SK-N-SH treated with all-trans-retinoic acid at 6 μM for 48 hours (cell line): ENCODE measurements around the gene LPP.
A peak's percentile ranks its signal among the peaks of the same experiment; 100 is the strongest.
"Not testable (repeated sequence)": the region's sequence is repeated elsewhere in the genome, so short reads cannot be mapped to it uniquely, and the experiment has no call there.

Experiments used
- ATAC-seq: fragments of 200-7000 bp; cut with Tn5 transposase; 3 replicates; pipeline ENCODE4 v1.9.1; 2020; ENCODE audit warnings: mild to moderate bottlenecking, moderate library complexity
- ARNTL ChIP-seq: fragments of 450-650 bp; formaldehyde crosslinking; IDR thresholded peaks from 2 replicates; pipeline ENCODE4 v1.5.0; 2020; ENCODE audit warnings: low read depth, mild to moderate bottlenecking, moderate library complexity, borderline replicate concordance
- BACH2 ChIP-seq: fragments of 250-450 bp; sonication (Bioruptor Pico); IDR thresholded peaks from 2 replicates; pipeline ENCODE4 v1.9.0; 2021; ENCODE audit warnings: mild to moderate bottlenecking, borderline replicate concordance
- CREB5 ChIP-seq: fragments of 250-450 bp; sonication (Bioruptor Pico); IDR thresholded peaks from 2 replicates; pipeline ENCODE4 v1.5.1; 2020; ENCODE audit warnings: low read depth, mild to moderate bottlenecking, moderate library complexity
- CSRNP3 ChIP-seq: fragments of 250-450 bp; sonication (Bioruptor Pico); IDR thresholded peaks from 2 replicates; pipeline ENCODE4 v1.5.1; 2021; ENCODE audit warnings: mild to moderate bottlenecking, moderate library complexity
- GLIS3 ChIP-seq: fragments of 250-450 bp; sonication (Bioruptor Pico); IDR thresholded peaks from 2 replicates; pipeline ENCODE4 v1.5.0; 2020; ENCODE audit warnings: mild to moderate bottlenecking, moderate library complexity
- OSR1 ChIP-seq: fragments of 250-450 bp; sonication (Bioruptor Pico); IDR thresholded peaks from 2 replicates; pipeline ENCODE4 v1.8.0; 2022; ENCODE audit warnings: moderate library complexity, mild to moderate bottlenecking, inconsistent platforms
- PATZ1 ChIP-seq: fragments of 250-450 bp; sonication (Bioruptor Pico); IDR thresholded peaks from 2 replicates; pipeline ENCODE4 v1.8.0; 2020; ENCODE audit warnings: mild to moderate bottlenecking, moderate library complexity, borderline replicate concordance
- POU6F1 ChIP-seq: fragments of 250-450 bp; sonication (Bioruptor Pico); IDR thresholded peaks from 2 replicates; pipeline ENCODE4 v1.8.0; 2021; ENCODE audit warnings: low read depth, mild to moderate bottlenecking, moderate library complexity, borderline replicate concordance
- RARB ChIP-seq: fragments of 250-450 bp; sonication (Bioruptor Pico); IDR thresholded peaks from 2 replicates; pipeline ENCODE4 v1.8.0; 2021; ENCODE audit warnings: mild to moderate bottlenecking, moderate library complexity
- TCF4 ChIP-seq: fragments of 250-450 bp; sonication (Bioruptor Pico); IDR thresholded peaks from 2 replicates; pipeline ENCODE4 v1.8.0; 2021; ENCODE audit warnings: mild to moderate bottlenecking, moderate library complexity, borderline replicate concordance
- TOX ChIP-seq: fragments of 250-450 bp; sonication (Bioruptor Pico); IDR thresholded peaks from 2 replicates; pipeline ENCODE4 v1.8.0; 2021; ENCODE audit warnings: mild to moderate bottlenecking, moderate library complexity, borderline replicate concordance
- ZC3H10 ChIP-seq: fragments of 250-450 bp; sonication (Bioruptor Pico); IDR thresholded peaks from 2 replicates; pipeline ENCODE4 v1.5.1; 2021; ENCODE audit warnings: mild to moderate bottlenecking, moderate library complexity
- ZFP3 ChIP-seq: fragments of 250-450 bp; sonication (Bioruptor Pico); IDR thresholded peaks from 2 replicates; pipeline ENCODE4 v1.5.0; 2020; ENCODE audit warnings: mild to moderate bottlenecking, moderate library complexity
- ZFP30 ChIP-seq: fragments of 450-650 bp; formaldehyde crosslinking; IDR thresholded peaks from 2 replicates; pipeline ENCODE4 v1.5.0; 2022; ENCODE audit warnings: mild to moderate bottlenecking, moderate library complexity
- ZNF565 ChIP-seq: fragments of 450-650 bp; formaldehyde crosslinking; conservative IDR thresholded peaks from 2 replicates; pipeline ENCODE4 v1.5.0; 2020; ENCODE audit warnings: low read depth, mild to moderate bottlenecking, moderate library complexity
- ZNF70 ChIP-seq: fragments of 450-650 bp; formaldehyde crosslinking; IDR thresholded peaks from 2 replicates; pipeline ENCODE4 v1.5.0; 2020; ENCODE audit warnings: mild to moderate bottlenecking, moderate library complexity
- ZNF8 ChIP-seq: fragments of 450-650 bp; formaldehyde crosslinking; IDR thresholded peaks from 2 replicates; pipeline ENCODE4 v1.5.0; 2020; ENCODE audit warnings: mild to moderate bottlenecking, moderate library complexity

LPP gene

GRCh38 chr3:188701485-188701969 is 547.6 kb downstream of the LPP start:
- TF ChIP-seq ZFP30 (CRISPR knock-in tag) (no peak), ZC3H10 (CRISPR knock-in tag) (no peak), OSR1 (CRISPR knock-in tag) (no peak), ZNF8 (CRISPR knock-in tag) (no peak), ARNTL (CRISPR knock-in tag) (no peak)
- ATAC-seq = no peak

- not testable (repeated sequence) for ATAC-seq
Measured at GRCh38 chr3:188702028-188702427, 548.1 kb downstream of the LPP start.

GRCh38 chr3:188706176-188706575 is 552.2 kb downstream of the LPP start:
- no peak for TF ChIP-seq CREB5 (CRISPR knock-in tag)
- no peak for TF ChIP-seq ZC3H10 (CRISPR knock-in tag)
- no peak for TF ChIP-seq ZFP30 (CRISPR knock-in tag)
- TF ChIP-seq BACH2 (CRISPR knock-in tag) = no peak
- no peak for TF ChIP-seq RARB (CRISPR knock-in tag)
- no peak for TF ChIP-seq PATZ1 (CRISPR knock-in tag)
- TF ChIP-seq CSRNP3 (CRISPR knock-in tag) = no peak
- TF ChIP-seq OSR1 (CRISPR knock-in tag) = no peak
- TF ChIP-seq TOX (CRISPR knock-in tag) = no peak
- TF ChIP-seq POU6F1 = no peak
- TF ChIP-seq ZNF565 (CRISPR knock-in tag) = no peak
- no peak for TF ChIP-seq TCF4 (CRISPR knock-in tag)
- no peak for TF ChIP-seq ZFP3 (CRISPR knock-in tag)
- peak; percentile 66 for ATAC-seq

GRCh38 chr3:188706599-188706998 is 552.6 kb downstream of the LPP start:
- no peak; the same call in 2 of the 3 replicates for ATAC-seq

More at GRCh38 chr3:188706599-188706998, 552.6 kb downstream of the LPP start:
- no peak for TF ChIP-seq ZNF70 (CRISPR knock-in tag)
- TF ChIP-seq GLIS3 (CRISPR knock-in tag) = no peak
- TF ChIP-seq ZNF8 (CRISPR knock-in tag) = no peak
- no peak for TF ChIP-seq ZNF565 (CRISPR knock-in tag)
- no peak for TF ChIP-seq RARB (CRISPR knock-in tag)
- TF ChIP-seq ZC3H10 (CRISPR knock-in tag) = no peak
- no peak for TF ChIP-seq CSRNP3 (CRISPR knock-in tag)
- TF ChIP-seq POU6F1 = no peak
- no peak for TF ChIP-seq CREB5 (CRISPR knock-in tag)
- TF ChIP-seq ARNTL (CRISPR knock-in tag) = no peak
